GM12878 (cell line): ENCODE data around the gene GZMM. TPM values are rescaled to one million over a fixed set of nuclear protein-coding genes. Genes with fewer than 3 reads are reported as not detected.

Source experiments
- ATAC-seq: fragments of 200-7000 bp; cut with Tn5 transposase; 3 replicates; pipeline ENCODE4 v1.9.1; 2020; ENCODE audit warnings: mild to moderate bottlenecking, moderate library complexity
- BruUV-seq: library from RNA; stranded (reverse); fragments of 400-500 nt; replicated peaks from 2 replicates; lab custom pipeline; 2021; lab: Mats Ljungman, UMichigan
- CTCF ChIA-PET: fragments of 300-600 bp; sonication (Branson Sonifier 250); formaldehyde crosslinking; extraction: SDS; loops from one replicate; lab custom pipeline; 2021; ENCODE audit warnings: inconsistent platforms; lab: Yijun Ruan, JAX
- POLR2A ChIA-PET: fragments of 350-600 bp; formaldehyde crosslinking; extraction: SDS; loops from one replicate; lab custom pipeline; 2021; ENCODE audit warnings: inconsistent platforms; lab: Charles Lee
- RAD21 ChIA-PET: fragments of 300-600 bp; sonication (Branson Sonifier 250); formaldehyde crosslinking; loops from one replicate; lab custom pipeline; 2023; ENCODE audit warnings: antibody characterized with exemption; ENCODE audit not compliant: unreplicated experiment; lab: Charles Lee
- SMC1A ChIA-PET: fragments of 300-600 bp; sonication (Branson Sonifier 250); formaldehyde crosslinking; loops from one replicate; lab custom pipeline; 2023; ENCODE audit not compliant: unreplicated experiment, uncharacterized antibody; lab: Charles Lee
- DNase-seq: peaks from one replicate; pipeline ENCODE4 v3.0.0-alpha.2; 2011; ENCODE audit warnings: low read depth, low spot score
- FAIRE-seq: peaks from 3 replicates; lab custom pipeline; 2011; peaks lifted over from hg19 to GRCh38; lab: Jason Lieb, UNC
- H2AFZ ChIP-seq: 2 replicates; pipeline ENCODE4 v1.6.0; 2011; ENCODE audit warnings: low read depth, low read length, control low read depth; ENCODE audit not compliant: control insufficient read depth
- H3K27ac ChIP-seq: 2 replicates; pipeline ENCODE4 v1.5.1; 2011; ENCODE audit warnings: control low read depth; ENCODE audit not compliant: control insufficient read depth, insufficient read depth
- H3K27me3 ChIP-seq, 2 experiments: replicated peaks in 1 of 2; 2 replicates each; pipeline versions ENCODE4 v1.6.0 to v1.6.1; 2011; ENCODE audit warnings: low read length in 1 of 2; ENCODE audit not compliant: control insufficient read depth in 2 of 2, insufficient read depth in 2 of 2
- H3K36me3 ChIP-seq, 2 experiments: 2 replicates each; pipeline ENCODE4 v1.5.1; 2011; ENCODE audit warnings: low read length in 1 of 2; ENCODE audit not compliant: control insufficient read depth in 2 of 2, insufficient read depth in 2 of 2
- H3K4me1 ChIP-seq: 2 replicates; pipeline ENCODE4 v1.6.1; 2011; ENCODE audit warnings: mild to moderate bottlenecking, low read length, moderate library complexity, mixed read lengths; ENCODE audit not compliant: control insufficient read depth, insufficient read depth
- H3K4me2 ChIP-seq: 2 replicates; pipeline ENCODE4 v1.6.0; 2011; ENCODE audit warnings: control low read depth; ENCODE audit not compliant: control insufficient read depth, insufficient read depth
- H3K4me3 ChIP-seq: fragments of 200-600 bp; sonication (generic); 2 replicates; pipeline ENCODE4 v1.5.1; 2016
- H3K79me2 ChIP-seq: 2 replicates; pipeline ENCODE4 v1.6.0; 2011; ENCODE audit warnings: low read length; ENCODE audit not compliant: control insufficient read depth, insufficient read depth
- H3K9ac ChIP-seq: 2 replicates; pipeline ENCODE4 v1.8.0; 2011; ENCODE audit warnings: low read length, control low read depth, mixed read lengths; ENCODE audit not compliant: control insufficient read depth, insufficient read depth
- H3K9me3 ChIP-seq: replicated peaks from 3 replicates; pipeline ENCODE4 v1.5.1; 2011; ENCODE audit warnings: mild to moderate bottlenecking, low read length; ENCODE audit not compliant: control insufficient read depth, insufficient read depth
- H4K20me1 ChIP-seq: 2 replicates; pipeline ENCODE4 v1.6.0; 2011; ENCODE audit not compliant: control insufficient read depth, insufficient read depth
- RELB ChIP-seq: fragments of 450-650 bp; IDR thresholded peaks from 2 replicates; pipeline ENCODE4 v1.6.1; 2017; ENCODE audit warnings: low read depth, mild to moderate bottlenecking, moderate library complexity
- TARDBP ChIP-seq: IDR thresholded peaks from 2 replicates; pipeline ENCODE4 v1.6.1; 2016; ENCODE audit warnings: borderline replicate concordance
- WGBS: methylation state at CpG from one replicate; pipeline ENCODE4 v1.1.6; 2016; ENCODE audit warnings: low lambda C conversion rate; ENCODE audit not compliant: insufficient replicate concordance, insufficient coverage; ENCODE audit errors: missing lambda C conversion rate; 5-methylcytosine and 5-hydroxymethylcytosine counted together
- in situ Hi-C: fragments of 300-500 bp; cut with MboI; formaldehyde crosslinking; loops from 9 replicates; pipeline ENCODE4 v1.14.3; 2018; ENCODE audit warnings: mixed read lengths
- intact Hi-C: fragments of 100-400 bp; cut with micrococcal nuclease; formaldehyde crosslinking; loops from one replicate; pipeline ENCODE4 v1.14.2; 2022; ENCODE audit not compliant: unreplicated experiment
- polyA plus RNA-seq, 11 experiments: library from polyadenylated mRNA; depleted of rRNA in 4 of 11; unstranded in 6 of 11; stranded (reverse) in 5 of 11; fragments of >200 nt; fragmentation: Nextera tagmentation in 4 of 11; fragmentation: Illumina TruSeq in 1 of 11; extraction: Ambion mirVana in 4 of 11; extraction: Trizol in 1 of 11; gene quantifications; 1 replicate in 1 of 11; 2 replicates in 10 of 11; pipeline versions ENCODE4 v1.2.1 to v1.2.3, GENCODE V29; 2011 to 2016; ENCODE audit warnings: inconsistent platforms in 2 of 11, missing spikeins in 2 of 11, low read depth in 1 of 11
- total RNA-seq, 4 experiments: library from RNA; depleted of rRNA in 3 of 4; stranded (reverse); fragments of >200 nt in 3 of 4; fragmentation: Illumina TruSeq in 1 of 4; extraction: Trizol in 1 of 4; gene quantifications; 2 replicates each; pipeline versions ENCODE4 v1.2.1 to v1.2.3, GENCODE V29; 2013 to 2021

GZMM gene
- total and polyA plus RNA-seq, 10 of the 15 experiments (the other 5 are each of a cell fraction or from before 2014, with no cell fraction given): 0.09 to 0.48 (median 0.23) TPM; not detected in 7

DNA sequence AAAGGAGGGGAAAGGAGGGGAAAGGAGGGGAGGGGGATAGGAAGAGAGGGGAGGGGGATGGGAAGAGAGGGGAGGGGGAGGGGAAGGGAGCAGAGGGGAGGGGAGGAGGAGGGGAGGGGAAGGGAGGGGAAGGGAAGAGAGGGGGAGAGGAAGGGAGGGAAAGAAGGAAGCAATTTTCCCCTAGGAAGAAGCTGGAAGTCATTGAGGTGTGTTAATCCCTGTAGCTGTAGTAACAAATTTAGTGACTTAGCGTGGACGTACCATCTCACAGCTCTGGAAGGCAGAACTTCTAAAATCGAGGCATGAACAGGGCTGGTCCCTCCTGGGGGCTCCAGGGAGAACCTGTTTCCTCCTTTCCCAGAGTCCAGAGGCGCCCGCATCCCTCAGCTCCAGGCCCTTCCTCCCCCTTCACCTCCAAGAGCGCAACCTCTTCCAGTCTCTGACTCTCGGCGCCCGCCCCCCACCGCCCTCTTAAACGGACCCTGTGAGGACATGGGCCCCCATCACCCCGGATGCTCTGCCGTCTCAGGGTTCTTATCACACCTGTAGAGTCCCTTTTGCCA lies 17.9 kb upstream of the GZMM start:
- no peak overlapping the region for H3K9ac ChIP-seq
- ChIA-PET POLR2A (no interaction called here), RAD21 (interaction anchor here (0.6 kb wide), 1 partner anchor 15 kb away, joined by 3 read pairs; no protein-coding TSS in a partner anchor), CTCF (no interaction called here), SMC1A (no interaction called here)
- no peak overlapping the region for H2AFZ ChIP-seq
- DNase-seq: no peak
- H3K27ac ChIP-seq: no peak overlapping the region
- no peaks in the 10 kb centered on the region for H3K27me3 ChIP-seq
- no peak overlapping the region for H3K4me2 ChIP-seq
- no peaks in the 10 kb centered on the region for H3K36me3 ChIP-seq
- H4K20me1 ChIP-seq: no peaks in the 10 kb centered on the region
- H3K79me2 ChIP-seq: no peaks in the 10 kb centered on the region
- TF ChIP-seq TARDBP (no peak), RELB (no peak)
- intact Hi-C loops (no loop called here), in situ Hi-C loops (no loop called here)
- H3K4me1 ChIP-seq: no peaks in the 10 kb centered on the region
- no peaks in the 10 kb centered on the region; the same call in 2 of the 3 replicates for H3K9me3 ChIP-seq
- 25% methylated on average over 13 of the region's 13 CpGs for WGBS
- no peak for ATAC-seq
- no TSS peak for BruUV-seq
- FAIRE-seq: no peak
- no peak overlapping the region for H3K4me3 ChIP-seq
